NT2/D1 (cell line): ENCODE results near the gene RERE.

Source experiments
- SUZ12 ChIP-seq: IDR thresholded peaks from 2 replicates; pipeline ENCODE4 v1.6.1; 2011; ENCODE audit not compliant: insufficient read length, insufficient read depth; ENCODE audit errors: extremely low read depth
- ZNF274 ChIP-seq: IDR thresholded peaks from 2 replicates; pipeline ENCODE4 v1.6.1; 2011; ENCODE audit warnings: mild to moderate bottlenecking, low read depth, low read length

GRCh38 chr1:8591569-8591968 lies 225.9 kb downstream of the RERE start:
- TF ChIP-seq ZNF274 (no peak), SUZ12 (no peak)
